Activated CD4-positive, alpha-beta memory T cell treated with anti-CD3 and anti-CD28 coated beads for 36 hours (primary cell): ENCODE data around the gene DGKG. TPM values are rescaled to one million over a fixed set of nuclear protein-coding genes. Genes with fewer than 3 reads are reported as not detected.

Experiments used
- CTCF ChIA-PET: fragments of 350-600 bp; sonication (Branson Sonifier 250); formaldehyde crosslinking; loops from one replicate; lab custom pipeline; 2021; ENCODE audit warnings: antibody characterized with exemption, inconsistent platforms; lab: Charles Lee
- POLR2A ChIA-PET: fragments of 350-600 bp; sonication (Branson Sonifier 250); formaldehyde crosslinking; loops from one replicate; lab custom pipeline; 2021; ENCODE audit warnings: antibody characterized with exemption; lab: Charles Lee
- DNase-seq: peaks from one replicate; pipeline ENCODE4 v3.0.0-alpha.2; 2020
- H3K27ac Mint-ChIP-seq: one replicate; pipeline ENCODE4 v1.8.0; 2021; ENCODE audit warnings: mixed read lengths
- H3K27me3 Mint-ChIP-seq: one replicate; pipeline ENCODE4 v1.8.0; 2021; ENCODE audit warnings: mixed read lengths
- H3K36me3 Mint-ChIP-seq: one replicate; pipeline ENCODE4 v1.8.0; 2021; ENCODE audit warnings: mixed read lengths
- H3K4me1 Mint-ChIP-seq: one replicate; pipeline ENCODE4 v1.8.0; 2021; ENCODE audit warnings: low read depth, mixed read lengths
- H3K4me3 Mint-ChIP-seq: one replicate; pipeline ENCODE4 v1.8.0; 2021; ENCODE audit warnings: mild to moderate bottlenecking, mixed read lengths
- H3K9me3 Mint-ChIP-seq: one replicate; pipeline ENCODE4 v1.8.0; 2021; ENCODE audit warnings: mixed read lengths
- intact Hi-C: fragments of 100-400 bp; cut with micrococcal nuclease; formaldehyde crosslinking; loops from one replicate; pipeline ENCODE4 v1.15.1; 2023
- total RNA-seq, 2 experiments: library from RNA; stranded (reverse); gene quantifications; one replicate each; pipeline ENCODE4 v1.2.3, GENCODE V29; 2021

DGKG gene
- total RNA-seq, 2 experiments from 2014 or later = 0.12 to 0.39 TPM

GRCh38 chr3:186152361-186152798, 209.7 kb downstream of the DGKG start:
- POLR2A ChIA-PET = no interaction called here
- DNase-seq = no peak
- intact Hi-C loops = no loop called here
- CTCF ChIA-PET = interaction anchor here (1.0 kb wide), 1 partner anchor 209 kb away, joined by 4 read pairs; no protein-coding TSS in a partner anchor
- Mint-ChIP-seq H3K27me3 (peaks cover 41% of the 10 kb centered on the region), H3K27ac (no peak overlapping the region), H3K4me3 (no peak overlapping the region), H3K4me1 (peaks cover 13% of the 10 kb centered on the region), H3K9me3 (no peaks in the 10 kb centered on the region), H3K36me3 (no peaks in the 10 kb centered on the region)

- peaks cover 43% of the 10 kb centered on the region for H3K27me3 Mint-ChIP-seq
- peaks cover 13% of the 10 kb centered on the region for H3K4me1 Mint-ChIP-seq
- ChIA-PET CTCF (no interaction called here), POLR2A (no interaction called here)
- no peak overlapping the region for H3K4me3 Mint-ChIP-seq
- no peak for DNase-seq
- intact Hi-C loops = loop anchor here (1.0 kb wide), 1 partner anchor 42 kb away; the partner anchor contains the start of gene ETV5
- H3K9me3 Mint-ChIP-seq = no peaks in the 10 kb centered on the region
- H3K27ac Mint-ChIP-seq = no peak overlapping the region
- H3K36me3 Mint-ChIP-seq = no peaks in the 10 kb centered on the region
Measured at GRCh38 chr3:186151077-186151971, 210.7 kb downstream of the DGKG start.

DNA sequence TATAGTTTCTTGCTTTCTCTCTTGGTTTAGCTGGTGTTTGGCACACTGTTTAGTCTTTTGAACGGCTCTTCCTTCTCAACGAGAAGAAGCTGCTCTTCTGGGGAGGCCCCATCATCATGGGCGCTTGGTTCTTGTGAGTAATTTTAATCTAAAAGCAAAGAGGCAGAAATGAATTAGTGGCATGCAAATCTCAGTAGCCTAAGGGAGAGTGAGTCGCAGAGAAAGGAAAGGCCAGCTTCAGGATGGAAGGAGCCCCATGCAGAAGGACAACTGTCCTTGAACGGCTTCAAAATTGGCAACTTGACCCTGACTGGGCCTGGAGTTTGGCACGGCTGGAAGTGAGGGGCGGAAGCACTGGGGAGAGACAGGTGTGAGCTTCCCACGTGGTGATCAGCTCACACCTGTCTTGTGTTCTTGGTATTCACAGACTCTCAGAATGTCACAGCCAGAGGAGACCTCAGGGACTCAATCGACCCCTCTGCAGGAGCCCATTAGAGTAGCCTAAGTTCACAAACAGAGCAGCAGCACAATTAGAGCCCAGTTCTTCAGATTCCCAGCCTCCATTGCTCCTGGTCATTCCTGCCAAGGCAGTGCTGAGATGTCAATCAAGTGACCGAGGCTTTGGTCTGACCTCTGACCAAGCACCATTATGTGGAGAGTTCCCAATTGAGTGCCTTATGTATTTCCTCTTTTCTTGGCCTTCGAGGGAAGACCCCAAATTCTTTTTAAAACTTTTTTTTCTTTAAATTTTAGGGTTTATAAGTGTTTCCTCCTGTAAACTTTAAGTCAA, 211.8 kb downstream of the DGKG start:
- no peak for DNase-seq
- no peaks in the 10 kb centered on the region for H3K9me3 Mint-ChIP-seq
- no peak overlapping the region for H3K4me3 Mint-ChIP-seq
- H3K4me1 Mint-ChIP-seq = peaks cover 13% of the 10 kb centered on the region
- H3K36me3 Mint-ChIP-seq = no peaks in the 10 kb centered on the region
- intact Hi-C loops = no loop called here
- H3K27ac Mint-ChIP-seq = no peak overlapping the region
- H3K27me3 Mint-ChIP-seq = peaks cover 43% of the 10 kb centered on the region
- POLR2A ChIA-PET = no interaction called here
- CTCF ChIA-PET = no interaction called here

DNA sequence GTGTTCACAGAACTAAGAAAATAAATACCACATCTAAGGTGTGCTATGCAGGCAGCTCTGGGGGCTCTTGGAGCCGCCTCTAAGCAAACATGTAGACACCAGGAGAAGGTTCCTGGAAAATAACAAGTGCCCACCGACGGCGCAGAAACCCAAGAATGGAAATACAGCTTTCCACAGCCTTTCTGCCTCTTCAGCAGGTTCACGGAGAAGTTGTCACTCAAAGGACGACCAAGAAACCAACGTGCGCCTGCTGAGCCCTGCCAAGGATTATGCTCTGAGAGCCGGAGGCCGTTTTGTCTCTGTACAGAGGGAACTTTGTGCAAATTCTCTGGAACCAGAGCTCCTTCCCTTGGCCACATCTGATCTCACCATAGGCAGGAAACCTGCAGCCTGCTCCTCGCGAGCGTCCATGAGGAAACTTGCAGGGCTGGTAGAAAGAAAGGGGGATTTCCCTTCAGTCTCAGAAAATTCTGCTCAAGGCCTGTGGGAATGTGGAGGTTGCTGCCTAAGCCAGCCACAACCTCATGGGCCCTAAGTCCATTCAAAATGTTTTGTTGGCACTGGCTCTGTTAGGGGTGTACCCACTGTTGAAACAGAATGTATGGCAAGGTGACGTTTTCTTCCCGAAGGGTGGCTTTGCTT, 212.6 kb downstream of the DGKG start:
- no peaks in the 10 kb centered on the region for H3K9me3 Mint-ChIP-seq
- H3K27me3 Mint-ChIP-seq = peaks cover 46% of the 10 kb centered on the region
- CTCF ChIA-PET = no interaction called here
- H3K4me1 Mint-ChIP-seq = peaks cover 13% of the 10 kb centered on the region
- no peak overlapping the region for H3K4me3 Mint-ChIP-seq
- H3K36me3 Mint-ChIP-seq = no peaks in the 10 kb centered on the region
- POLR2A ChIA-PET = no interaction called here
- no peak for DNase-seq
- intact Hi-C loops = no loop called here
- H3K27ac Mint-ChIP-seq = no peak overlapping the region

DNA sequence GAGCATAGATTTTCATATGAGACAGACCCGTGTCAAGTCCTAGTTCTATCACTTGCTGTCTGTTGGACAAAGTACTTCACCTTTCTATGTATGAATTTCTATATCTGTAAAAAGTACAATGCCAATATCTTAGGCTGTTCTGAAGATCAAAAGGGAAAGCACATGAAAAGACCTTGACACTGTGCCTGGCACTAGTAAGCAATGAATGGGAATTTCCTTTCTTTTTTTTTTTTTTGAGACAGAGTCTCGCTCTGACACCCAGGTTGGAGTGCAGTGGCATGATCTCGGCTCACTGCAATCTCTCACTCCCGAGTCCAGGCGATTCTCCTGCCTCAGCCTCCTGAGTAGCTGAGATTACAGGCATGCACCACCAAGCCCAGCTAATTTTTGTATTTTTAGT, 217.8 kb downstream of the DGKG start:
- H3K36me3 Mint-ChIP-seq = no peaks in the 10 kb centered on the region
- ChIA-PET CTCF (no interaction called here), POLR2A (no interaction called here)
- H3K27me3 Mint-ChIP-seq = peaks cover 25% of the 10 kb centered on the region
- intact Hi-C loops = no loop called here
- H3K4me1 Mint-ChIP-seq = no peaks in the 10 kb centered on the region
- H3K4me3 Mint-ChIP-seq = no peak overlapping the region
- H3K27ac Mint-ChIP-seq = no peak overlapping the region
- no peak for DNase-seq
- H3K9me3 Mint-ChIP-seq = no peaks in the 10 kb centered on the region

DNA sequence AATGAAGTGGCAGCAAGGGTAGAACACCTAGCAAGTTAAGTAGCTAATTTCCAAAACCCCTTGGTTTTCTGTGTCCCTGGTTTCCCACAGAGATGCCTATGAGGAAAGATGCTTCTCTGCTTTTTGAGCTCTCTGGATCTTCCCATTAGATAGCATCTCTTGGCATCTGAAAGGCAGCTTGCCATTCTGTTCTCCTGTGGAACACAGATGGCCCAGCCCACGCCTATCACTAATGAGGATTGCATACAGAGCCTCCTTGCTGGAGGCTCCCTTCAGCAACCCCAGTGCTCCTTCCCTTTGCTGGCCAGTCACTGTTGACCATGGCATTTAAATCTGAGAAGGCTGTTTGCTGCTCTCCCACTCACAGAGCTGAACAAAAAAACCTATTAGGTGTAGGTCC, 218.8 kb downstream of the DGKG start:
- H3K27me3 Mint-ChIP-seq = peaks cover 26% of the 10 kb centered on the region
- no peaks in the 10 kb centered on the region for H3K36me3 Mint-ChIP-seq
- H3K27ac Mint-ChIP-seq = no peak overlapping the region
- intact Hi-C loops = no loop called here
- POLR2A ChIA-PET = no interaction called here
- H3K9me3 Mint-ChIP-seq = no peaks in the 10 kb centered on the region
- no peaks in the 10 kb centered on the region for H3K4me1 Mint-ChIP-seq
- no peak for DNase-seq
- no peak overlapping the region for H3K4me3 Mint-ChIP-seq
- CTCF ChIA-PET = no interaction called here

- Mint-ChIP-seq H3K36me3 (no peaks in the 10 kb centered on the region), H3K4me3 (no peak overlapping the region), H3K27ac (no peak overlapping the region), H3K4me1 (no peaks in the 10 kb centered on the region), H3K27me3 (peaks cover 26% of the 10 kb centered on the region), H3K9me3 (no peaks in the 10 kb centered on the region)
- intact Hi-C loops = no loop called here
- CTCF ChIA-PET = no interaction called here
- no peak for DNase-seq
- POLR2A ChIA-PET = no interaction called here
Measured at GRCh38 chr3:186142393-186142932, 219.6 kb downstream of the DGKG start.

GRCh38 chr3:186141790-186142189, 220.2 kb downstream of the DGKG start:
- H3K27me3 Mint-ChIP-seq = peaks cover 24% of the 10 kb centered on the region
- ChIA-PET POLR2A (no interaction called here), CTCF (no interaction called here)
- intact Hi-C loops = no loop called here
- no peak overlapping the region for H3K4me3 Mint-ChIP-seq
- H3K9me3 Mint-ChIP-seq = no peaks in the 10 kb centered on the region
- no peak for DNase-seq
- H3K36me3 Mint-ChIP-seq = no peaks in the 10 kb centered on the region
- H3K4me1 Mint-ChIP-seq = no peaks in the 10 kb centered on the region
- H3K27ac Mint-ChIP-seq = no peak overlapping the region

DNA sequence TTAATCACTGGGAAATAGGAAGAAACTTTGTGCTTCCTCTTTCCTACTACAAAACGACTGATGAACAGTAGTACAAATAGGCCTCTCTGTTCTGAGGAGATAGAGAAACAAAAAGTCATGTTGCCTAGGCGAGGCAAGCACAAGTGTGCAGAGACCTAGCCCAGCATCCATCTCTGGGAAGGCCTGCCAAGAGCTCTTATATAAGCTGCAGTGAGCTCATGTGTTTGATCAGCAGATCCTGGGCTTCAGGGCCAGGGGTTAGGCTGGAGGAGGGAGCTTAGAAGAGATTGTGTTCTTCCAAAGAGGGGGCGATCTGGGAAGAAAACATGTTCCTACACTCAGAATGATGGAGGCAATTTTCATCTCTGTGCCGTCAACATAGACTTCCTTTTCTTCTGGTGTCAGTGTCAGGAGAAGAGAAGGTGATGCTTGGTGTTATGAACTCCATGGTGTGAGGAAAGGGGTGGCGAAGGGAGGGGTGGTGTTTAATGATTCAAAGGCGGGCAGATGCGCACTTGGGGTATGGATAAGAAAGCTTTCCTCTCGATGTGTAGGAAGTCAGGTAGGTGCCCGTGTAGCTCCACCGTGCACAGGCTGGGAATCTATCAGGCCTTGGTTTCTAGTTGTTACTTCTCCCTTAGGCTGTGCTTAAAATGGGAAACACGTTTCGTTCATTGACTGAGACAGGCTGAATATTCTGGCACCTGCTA, 223.6 kb downstream of the DGKG start:
- ChIA-PET POLR2A (no interaction called here), CTCF (no interaction called here)
- intact Hi-C loops = no loop called here
- Mint-ChIP-seq H3K9me3 (no peaks in the 10 kb centered on the region), H3K4me3 (no peak overlapping the region), H3K27me3 (peaks cover 22% of the 10 kb centered on the region), H3K36me3 (no peaks in the 10 kb centered on the region), H3K27ac (no peak overlapping the region), H3K4me1 (no peaks in the 10 kb centered on the region)
- DNase-seq = no peak

DNA sequence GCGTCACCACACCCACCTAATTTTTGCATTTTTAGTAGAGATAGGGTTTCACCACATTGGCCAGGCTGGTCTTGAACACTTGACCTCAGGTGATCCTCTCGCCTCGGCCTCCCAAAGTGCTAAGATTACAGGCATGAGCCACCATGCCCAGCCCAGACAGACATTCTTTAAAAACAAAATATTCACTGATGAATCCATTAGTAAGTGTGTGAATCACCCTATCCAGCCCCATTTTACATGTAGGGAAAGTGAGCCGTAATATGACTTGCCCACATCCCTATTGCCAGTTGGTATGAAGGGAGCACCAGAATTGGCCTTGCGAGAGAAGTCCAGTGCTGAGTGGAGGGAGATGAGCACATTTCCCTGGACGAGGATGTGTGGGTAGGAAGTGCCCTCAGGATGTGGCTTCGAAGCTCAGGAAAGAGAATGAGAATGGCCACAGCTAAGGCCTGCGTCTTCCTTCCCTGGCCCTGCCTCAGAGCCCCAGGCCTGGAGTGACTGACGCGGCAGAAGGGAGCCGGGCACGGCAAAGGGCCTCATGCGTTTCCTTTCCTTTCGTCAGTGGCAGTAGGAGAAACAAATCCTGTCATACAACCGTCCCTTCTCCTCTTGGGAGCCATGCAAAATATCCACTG, 224.9 kb downstream of the DGKG start:
- ChIA-PET CTCF (no interaction called here), POLR2A (no interaction called here)
- Mint-ChIP-seq H3K9me3 (no peaks in the 10 kb centered on the region), H3K4me3 (no peak overlapping the region), H3K27ac (no peak overlapping the region), H3K36me3 (no peaks in the 10 kb centered on the region), H3K27me3 (peaks cover 16% of the 10 kb centered on the region), H3K4me1 (no peaks in the 10 kb centered on the region)
- intact Hi-C loops = no loop called here
- no peak for DNase-seq

GRCh38 chr3:186133980-186134379, 228.1 kb downstream of the DGKG start:
- H3K27me3 Mint-ChIP-seq = peaks cover 15% of the 10 kb centered on the region
- CTCF ChIA-PET = no interaction called here
- no peaks in the 10 kb centered on the region for H3K4me1 Mint-ChIP-seq
- no peaks in the 10 kb centered on the region for H3K9me3 Mint-ChIP-seq
- no peaks in the 10 kb centered on the region for H3K36me3 Mint-ChIP-seq
- DNase-seq = no peak
- POLR2A ChIA-PET = no interaction called here
- no peak overlapping the region for H3K4me3 Mint-ChIP-seq
- intact Hi-C loops = no loop called here
- H3K27ac Mint-ChIP-seq = no peak overlapping the region
